H9 (cell line): Measurements from ENCODE around the gene ZSWIM1. TPM values are rescaled to one million over a fixed set of nuclear protein-coding genes. Genes with fewer than 3 reads are reported as not detected.
A peak's percentile ranks its signal among the peaks of the same experiment; 100 is the strongest.

ENCODE experiments used
- DNase-seq: peaks from one replicate; pipeline ENCODE4 v3.0.0-alpha.2; 2017
- H2AFZ ChIP-seq: one replicate; pipeline ENCODE4 v1.6.1; 2013; ENCODE audit warnings: mild to moderate bottlenecking, low read length, control low read depth, moderate library complexity
- H2AK5ac ChIP-seq: 2 replicates; pipeline ENCODE4 v1.6.1; 2013; ENCODE audit warnings: low read length, control low read depth, mixed read lengths; ENCODE audit not compliant: insufficient read length
- H2BK120ac ChIP-seq: one replicate; pipeline ENCODE4 v1.6.1; 2013; ENCODE audit warnings: low read depth, mild to moderate bottlenecking, low read length, control low read depth, inconsistent platforms; ENCODE audit not compliant: poor library complexity, severe bottlenecking
- H2BK12ac ChIP-seq: 2 replicates; pipeline ENCODE4 v1.6.1; 2013; ENCODE audit warnings: low read length, control low read depth, mixed read lengths, low read depth; ENCODE audit not compliant: insufficient read length
- H2BK15ac ChIP-seq: 2 replicates; pipeline ENCODE4 v1.6.1; 2013; ENCODE audit warnings: low read depth, low read length, control low read depth
- H2BK20ac ChIP-seq: one replicate; pipeline ENCODE4 v1.6.1; 2013; ENCODE audit warnings: low read depth, mild to moderate bottlenecking, low read length, control low read depth, inconsistent platforms; ENCODE audit not compliant: poor library complexity, severe bottlenecking
- H2BK5ac ChIP-seq: 2 replicates; pipeline ENCODE4 v1.6.1; 2013; ENCODE audit warnings: low read length, control low read depth, mixed read lengths; ENCODE audit not compliant: insufficient read length
- H3K14ac ChIP-seq: 2 replicates; pipeline ENCODE4 v1.6.1; 2013; ENCODE audit warnings: low read length, control low read depth; ENCODE audit not compliant: insufficient read depth
- H3K18ac ChIP-seq: 2 replicates; pipeline ENCODE4 v1.6.1; 2013; ENCODE audit warnings: low read depth, mild to moderate bottlenecking, mixed read lengths, low read length, control low read depth; ENCODE audit not compliant: insufficient read length
- H3K23ac ChIP-seq: 2 replicates; pipeline ENCODE4 v1.6.1; 2013; ENCODE audit warnings: low read length, control low read depth, mixed read lengths, low read depth; ENCODE audit not compliant: insufficient read length
- H3K23me2 ChIP-seq: 2 replicates; pipeline ENCODE4 v1.6.1; 2013; ENCODE audit warnings: low read depth, mild to moderate bottlenecking, mixed read lengths, low read length, control low read depth; ENCODE audit not compliant: insufficient read length, poor library complexity, severe bottlenecking
- H3K27ac ChIP-seq: 2 replicates; pipeline ENCODE4 v1.5.1; 2013; ENCODE audit warnings: low read length, control low read depth, mixed read lengths, low read depth; ENCODE audit not compliant: insufficient read length
- H3K27me3 ChIP-seq: 2 replicates; pipeline ENCODE4 v1.6.1; 2013; ENCODE audit warnings: low read length, control low read depth, inconsistent platforms; ENCODE audit not compliant: insufficient read depth
- H3K4ac ChIP-seq: 2 replicates; pipeline ENCODE4 v1.6.1; 2013; ENCODE audit warnings: low read depth, mild to moderate bottlenecking, control low read depth, inconsistent platforms, low read length, moderate library complexity
- H3K4me1 ChIP-seq: 2 replicates; pipeline ENCODE4 v1.6.1; 2013; ENCODE audit warnings: low read length, control low read depth, inconsistent platforms; ENCODE audit not compliant: insufficient read depth
- H3K4me2 ChIP-seq: 2 replicates; pipeline ENCODE4 v1.6.1; 2013; ENCODE audit warnings: low read length, control low read depth, mixed read lengths; ENCODE audit not compliant: insufficient read length, insufficient read depth
- H3K56ac ChIP-seq: 2 replicates; pipeline ENCODE4 v1.6.1; 2013; ENCODE audit warnings: low read depth, mild to moderate bottlenecking, mixed read lengths, low read length, control low read depth; ENCODE audit not compliant: insufficient read length
- H3K79me1 ChIP-seq: 2 replicates; pipeline ENCODE4 v1.6.1; 2013; ENCODE audit warnings: low read depth, mild to moderate bottlenecking, moderate library complexity, low read length, control low read depth, inconsistent platforms; ENCODE audit not compliant: insufficient read depth, poor library complexity, severe bottlenecking
- H3K79me2 ChIP-seq: 2 replicates; pipeline ENCODE4 v1.6.1; 2013; ENCODE audit warnings: low read length, control low read depth, inconsistent platforms; ENCODE audit not compliant: insufficient read depth
- H3K9ac ChIP-seq: 2 replicates; pipeline ENCODE4 v1.6.1; 2013; ENCODE audit warnings: low read length, control low read depth, mixed read lengths; ENCODE audit not compliant: insufficient read length; ENCODE audit errors: extremely low read depth
- H3K9me3 ChIP-seq: one replicate; pipeline ENCODE4 v1.6.1; 2013; ENCODE audit warnings: low read depth, low read length, inconsistent platforms; ENCODE audit not compliant: control insufficient read depth
- H3T11ph ChIP-seq: one replicate; pipeline ENCODE4 v1.6.1; 2013; ENCODE audit warnings: mild to moderate bottlenecking, low read length, control low read depth, inconsistent platforms
- H4K20me1 ChIP-seq: one replicate; pipeline ENCODE4 v1.6.1; 2013; ENCODE audit not compliant: control insufficient read depth, insufficient read length, insufficient read depth
- H4K5ac ChIP-seq: 2 replicates; pipeline ENCODE4 v1.6.1; 2013; ENCODE audit warnings: low read depth, mild to moderate bottlenecking, mixed read lengths, low read length, control low read depth; ENCODE audit not compliant: insufficient read length
- H4K8ac ChIP-seq: replicated peaks from 2 replicates; pipeline ENCODE4 v1.6.1; 2013; ENCODE audit warnings: low read length, control low read depth, mixed read lengths, low read depth; ENCODE audit not compliant: insufficient read length
- H4K91ac ChIP-seq: 2 replicates; pipeline ENCODE4 v1.6.1; 2013; ENCODE audit warnings: low read depth, mild to moderate bottlenecking, moderate library complexity, mixed read lengths, low read length, control low read depth; ENCODE audit not compliant: insufficient read length
- H3K27ac Mint-ChIP-seq, 3 experiments: 2 replicates in 2 of 3; 3 replicates in 1 of 3; pipeline ENCODE4 v1.8.0; 2020 to 2021; ENCODE audit warnings: mixed read lengths in 3 of 3, mild to moderate bottlenecking in 1 of 3, moderate library complexity in 1 of 3
- H3K27me3 Mint-ChIP-seq: 2 replicates; pipeline ENCODE4 v1.8.0; 2021; ENCODE audit warnings: low read depth, mild to moderate bottlenecking, moderate library complexity, mixed read lengths
- H3K36me3 Mint-ChIP-seq, 3 experiments: 2 replicates in 2 of 3; 3 replicates in 1 of 3; pipeline ENCODE4 v1.8.0; 2020 to 2021; ENCODE audit warnings: low read depth in 3 of 3, mixed read lengths in 3 of 3; ENCODE audit not compliant: insufficient read depth in 1 of 3
- H3K4me1 Mint-ChIP-seq, 2 experiments: 2 replicates each; pipeline ENCODE4 v1.8.0; 2020; ENCODE audit warnings: mixed read lengths in 2 of 2
- H3K4me3 Mint-ChIP-seq, 2 experiments: 2 replicates in 1 of 2; 3 replicates in 1 of 2; pipeline ENCODE4 v1.8.0; 2020 to 2021; ENCODE audit warnings: mild to moderate bottlenecking in 2 of 2, mixed read lengths in 2 of 2, moderate library complexity in 1 of 2
- H3K9me3 Mint-ChIP-seq, 2 experiments: 2 replicates in 1 of 2; 3 replicates in 1 of 2; pipeline ENCODE4 v1.8.0; 2020; ENCODE audit warnings: mild to moderate bottlenecking in 2 of 2, mixed read lengths in 2 of 2, moderate library complexity in 1 of 2
- WGBS: extraction: QIAGEN DNeasy Blood & Tissue Kit; methylation state at CpG from one replicate; pipeline ENCODE4 v1.1.7; 2013; ENCODE audit warnings: missing lambda C conversion rate, low lambda C conversion rate, mixed read lengths; ENCODE audit not compliant: insufficient read length; ENCODE audit errors: extremely low coverage; 5-methylcytosine and 5-hydroxymethylcytosine counted together
- total RNA-seq: library from RNA; stranded (reverse); gene quantifications from 2 replicates; pipeline ENCODE4 v1.2.1, GENCODE V29; 2021
- TF ChIP-seq, protein P1 (sequence below): fragments of 200-600 bp; sonication (generic); conservative IDR thresholded peaks from 3 replicates; pipeline ENCODE4 v1.8.0; 2021; ENCODE audit warnings: antibody characterized with exemption, mild to moderate bottlenecking

ZSWIM1 gene
- total RNA-seq, 1 experiment from 2014 or later = 13.0 TPM

DNA sequence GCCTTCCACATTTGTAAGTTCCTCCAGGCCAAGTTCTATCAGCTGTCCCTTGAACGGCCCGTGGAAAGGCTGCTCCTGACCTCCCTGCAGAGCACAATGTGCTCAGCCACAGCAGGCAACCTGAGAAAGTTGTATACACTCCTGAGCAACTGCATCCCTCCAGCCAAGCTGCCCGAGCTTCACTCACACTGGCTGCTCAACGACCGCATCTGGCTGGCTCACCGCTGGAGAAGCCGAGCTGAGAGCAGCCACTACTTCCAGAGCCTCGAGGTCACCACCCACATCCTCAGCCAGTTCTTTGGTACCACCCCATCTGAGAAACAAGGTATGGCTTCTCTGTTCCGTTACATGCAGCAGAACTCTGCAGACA is 2.1 kb downstream of the ZSWIM1 start:
- H2BK5ac ChIP-seq = no peak overlapping the region
- no CpG with 5 or more reads among the region's 9 CpGs for WGBS
- H2AFZ ChIP-seq = no peak overlapping the region
- H3K27me3 Mint-ChIP-seq = no peaks in the 10 kb centered on the region
- no peak overlapping the region for H3K9ac ChIP-seq
- no peak overlapping the region for H4K8ac ChIP-seq
- no peaks in the 10 kb centered on the region for H3K79me1 ChIP-seq
- peaks cover 5% of the 10 kb centered on the region; the same call in 1 of the 2 replicates for H3K79me2 ChIP-seq
- H4K5ac ChIP-seq = no peak overlapping the region
- TF ChIP-seq, protein P1, sequence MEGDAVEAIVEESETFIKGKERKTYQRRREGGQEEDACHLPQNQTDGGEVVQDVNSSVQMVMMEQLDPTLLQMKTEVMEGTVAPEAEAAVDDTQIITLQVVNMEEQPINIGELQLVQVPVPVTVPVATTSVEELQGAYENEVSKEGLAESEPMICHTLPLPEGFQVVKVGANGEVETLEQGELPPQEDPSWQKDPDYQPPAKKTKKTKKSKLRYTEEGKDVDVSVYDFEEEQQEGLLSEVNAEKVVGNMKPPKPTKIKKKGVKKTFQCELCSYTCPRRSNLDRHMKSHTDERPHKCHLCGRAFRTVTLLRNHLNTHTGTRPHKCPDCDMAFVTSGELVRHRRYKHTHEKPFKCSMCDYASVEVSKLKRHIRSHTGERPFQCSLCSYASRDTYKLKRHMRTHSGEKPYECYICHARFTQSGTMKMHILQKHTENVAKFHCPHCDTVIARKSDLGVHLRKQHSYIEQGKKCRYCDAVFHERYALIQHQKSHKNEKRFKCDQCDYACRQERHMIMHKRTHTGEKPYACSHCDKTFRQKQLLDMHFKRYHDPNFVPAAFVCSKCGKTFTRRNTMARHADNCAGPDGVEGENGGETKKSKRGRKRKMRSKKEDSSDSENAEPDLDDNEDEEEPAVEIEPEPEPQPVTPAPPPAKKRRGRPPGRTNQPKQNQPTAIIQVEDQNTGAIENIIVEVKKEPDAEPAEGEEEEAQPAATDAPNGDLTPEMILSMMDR = no peak
- H3K36me3 Mint-ChIP-seq = peaks cover 19 to 32% (median 24%) of the 10 kb centered on the region in 3 experiments
- H3K9me3 Mint-ChIP-seq = no peaks in the 10 kb centered on the region; a peak in 1 of 5 replicates
- H2BK15ac ChIP-seq = no peak overlapping the region
- H3K9me3 ChIP-seq = no peaks in the 10 kb centered on the region
- no peak overlapping the region for H3K27ac ChIP-seq
- H3K23ac ChIP-seq = no peak overlapping the region
- H3K23me2 ChIP-seq = peaks cover 5% of the 10 kb centered on the region
- peak overlapping the region; percentile 12 to 72; a peak in 2 of 5 replicates for H3K4me3 Mint-ChIP-seq
- no peak overlapping the region for H2BK20ac ChIP-seq
- H3K14ac ChIP-seq = no peak overlapping the region
- H4K20me1 ChIP-seq = no peaks in the 10 kb centered on the region
- H3K4ac ChIP-seq = no peak overlapping the region
- H3T11ph ChIP-seq = no peak overlapping the region
- H3K18ac ChIP-seq = no peak overlapping the region
- H3K4me1 Mint-ChIP-seq = peaks cover 5 to 9% of the 10 kb centered on the region in 2 experiments
- H3K27me3 ChIP-seq = no peaks in the 10 kb centered on the region
- H2BK120ac ChIP-seq = no peak overlapping the region
- no peak overlapping the region for H2BK12ac ChIP-seq
- H4K91ac ChIP-seq = no peak overlapping the region
- no peak for DNase-seq
- no peak overlapping the region for H3K56ac ChIP-seq
- no peak overlapping the region for H3K27ac Mint-ChIP-seq
- no peak overlapping the region for H3K4me2 ChIP-seq
- no peaks in the 10 kb centered on the region for H3K4me1 ChIP-seq
- H2AK5ac ChIP-seq = no peak overlapping the region
